SK-N-SH (cell line): Measurements from ENCODE around the gene OTOS. TPM values are rescaled to one million over a fixed set of nuclear protein-coding genes. Genes with fewer than 3 reads are reported as not detected.

ENCODE experiments used
- CTCF ChIA-PET: fragments of 300-600, 350-600 bp; formaldehyde crosslinking; extraction: SDS; loops from one replicate; lab custom pipeline; 2021; lab: Yijun Ruan, JAX
- POLR2A ChIA-PET: fragments of 350-600 bp; sonication (Branson Sonifier 250); formaldehyde crosslinking; extraction: SDS; loops from one replicate; lab custom pipeline; 2020; ENCODE audit warnings: antibody characterized with exemption, inconsistent platforms; lab: Yijun Ruan, JAX
- DNase-seq: peaks from one replicate; pipeline ENCODE4 v3.0.0; 2012
- H2AFZ ChIP-seq: fragments of 200-600 bp; sonication (generic); 2 replicates; pipeline ENCODE4 v1.8.1; 2016; ENCODE audit warnings: antibody characterized with exemption, mild to moderate bottlenecking, low read depth
- H3F3A ChIP-seq: fragments of 200-600 bp; sonication (generic); replicated peaks from 2 replicates; pipeline ENCODE3; 2016; ENCODE audit warnings: antibody characterized with exemption, mild to moderate bottlenecking; ENCODE audit not compliant: insufficient read depth
- H3K27ac ChIP-seq, 2 experiments: fragments of 200-500 bp in 1 of 2; fragments of 200-600 bp in 1 of 2; sonication (Bioruptor generic) in 1 of 2; sonication (generic), shearing (Covaris generic) in 1 of 2; 2 replicates each; pipeline versions ENCODE4 v1.5.1 to v1.6.1; 2014 to 2016; ENCODE audit warnings: low read depth in 2 of 2, inconsistent platforms in 1 of 2, low read length in 1 of 2, mild to moderate bottlenecking in 1 of 2, mixed read lengths in 1 of 2
- H3K27me3 ChIP-seq: fragments of 200-600 bp; sonication (generic), shearing (Covaris generic); 2 replicates; pipeline ENCODE4 v1.6.1; 2016; ENCODE audit warnings: mixed run types; ENCODE audit not compliant: insufficient read depth
- H3K36me3 ChIP-seq, 2 experiments: fragments of 200-500 bp in 1 of 2; fragments of 200-600 bp in 1 of 2; sonication (Bioruptor generic) in 1 of 2; sonication (generic) in 1 of 2; replicated peaks in 1 of 2; 2 replicates each; pipeline versions ENCODE3 to v1.5.1; 2014 to 2016; ENCODE audit warnings: low read length in 1 of 2, mild to moderate bottlenecking in 1 of 2; ENCODE audit not compliant: insufficient read depth in 2 of 2, control insufficient read depth in 1 of 2
- H3K4me1 ChIP-seq, 2 experiments: fragments of 200-500 bp in 1 of 2; fragments of 200-600 bp in 1 of 2; sonication (Bioruptor generic) in 1 of 2; sonication (generic), shearing (Covaris generic) in 1 of 2; 2 replicates each; pipeline versions ENCODE4 v1.5.1 to v1.6.1; 2014 to 2016; ENCODE audit warnings: low read depth in 1 of 2, low read length in 1 of 2, mixed run types in 1 of 2; ENCODE audit not compliant: insufficient read depth in 2 of 2, control insufficient read depth in 1 of 2
- H3K4me2 ChIP-seq: fragments of 200-600 bp; sonication (generic), shearing (Covaris generic); 2 replicates; pipeline ENCODE4 v1.6.1; 2017; ENCODE audit warnings: mixed run types
- H3K4me3 ChIP-seq, 2 experiments: fragments of 200-500 bp in 1 of 2; fragments of 200-600 bp in 1 of 2; sonication (Bioruptor generic) in 1 of 2; sonication (generic), shearing (Covaris generic) in 1 of 2; 2 replicates each; pipeline versions ENCODE4 v1.5.1 to v1.8.1; 2014 to 2016; ENCODE audit warnings: low read depth in 2 of 2, inconsistent platforms in 1 of 2, low read length in 1 of 2, mild to moderate bottlenecking in 1 of 2, mixed read lengths in 1 of 2, moderate library complexity in 1 of 2
- H3K79me2 ChIP-seq: fragments of 200-600 bp; sonication (generic); 2 replicates; pipeline ENCODE4 v1.8.1; 2017; ENCODE audit warnings: mild to moderate bottlenecking; ENCODE audit not compliant: insufficient read depth
- H3K9ac ChIP-seq: fragments of 200-600 bp; sonication (generic); 2 replicates; pipeline ENCODE4 v1.6.1; 2017; ENCODE audit warnings: mixed run types
- H3K9me2 ChIP-seq: fragments of 200-600 bp; sonication (generic); 2 replicates; pipeline ENCODE4 v1.6.1; 2017; ENCODE audit warnings: mixed run types
- H3K9me3 ChIP-seq: fragments of 200-600 bp; sonication (generic); 2 replicates; pipeline ENCODE4 v1.6.1; 2017; ENCODE audit warnings: mixed run types, mild to moderate bottlenecking, moderate library complexity
- H4K20me1 ChIP-seq: fragments of 200-600 bp; sonication (generic); 2 replicates; pipeline ENCODE4 v1.6.1; 2017; ENCODE audit warnings: mild to moderate bottlenecking, mixed run types; ENCODE audit not compliant: insufficient read depth
- CHD2 ChIP-seq: fragments of 150-350 bp; IDR thresholded peaks from 2 replicates; pipeline ENCODE4 v1.6.1; 2018; ENCODE audit warnings: low read length; ENCODE audit not compliant: partially characterized antibody
- CTCF ChIP-seq: fragments of 200-600 bp; sonication (generic); IDR thresholded peaks from 2 replicates; pipeline ENCODE4 v1.6.1; 2017; ENCODE audit warnings: antibody characterized with exemption, mild to moderate bottlenecking, moderate library complexity
- ELF1 ChIP-seq: IDR thresholded peaks from 2 replicates; pipeline ENCODE4 v1.4.0; 2012
- EZH2phosphoT487 ChIP-seq: fragments of 200-600 bp; sonication (generic); IDR thresholded peaks from 2 replicates; pipeline ENCODE4 v1.6.1; 2017; ENCODE audit warnings: low read depth, mixed run types, mild to moderate bottlenecking, antibody characterized with exemption, moderate library complexity, borderline replicate concordance
- FOXJ3 ChIP-seq: sonication (generic); formaldehyde crosslinking; IDR thresholded peaks from 2 replicates; pipeline ENCODE4 v1.5.1; 2020; ENCODE audit warnings: mild to moderate bottlenecking, missing genetic modification reagents
- FOXM1 ChIP-seq: IDR thresholded peaks from 2 replicates; pipeline ENCODE4 v1.4.0; 2012; ENCODE audit warnings: low read depth, mild to moderate bottlenecking
- GABPA ChIP-seq: IDR thresholded peaks from 2 replicates; pipeline ENCODE4 v1.4.0; 2012; ENCODE audit warnings: low read depth, mild to moderate bottlenecking
- IRF3 ChIP-seq: fragments of 150-350 bp; IDR thresholded peaks from 2 replicates; pipeline ENCODE4 v1.6.1; 2016; ENCODE audit warnings: mild to moderate bottlenecking, low read depth, low read length
- MEF2A ChIP-seq: IDR thresholded peaks from 2 replicates; pipeline ENCODE4 v1.4.0; 2012; ENCODE audit warnings: low read depth, borderline replicate concordance
- NFIC ChIP-seq: IDR thresholded peaks from 2 replicates; pipeline ENCODE4 v1.4.0; 2012; ENCODE audit warnings: borderline replicate concordance
- NRF1 ChIP-seq: IDR thresholded peaks from 2 replicates; pipeline ENCODE4 v1.6.1; 2012; ENCODE audit warnings: low read depth, mild to moderate bottlenecking, low read length
- PBX3 ChIP-seq: IDR thresholded peaks from 2 replicates; pipeline ENCODE4; 2012
- RXRA ChIP-seq: IDR thresholded peaks from 2 replicates; pipeline ENCODE4 v1.4.0; 2012; ENCODE audit warnings: low read depth, mild to moderate bottlenecking, borderline replicate concordance
- TCF12 ChIP-seq: IDR thresholded peaks from 2 replicates; pipeline ENCODE4 v1.4.0; 2012
- USF1 ChIP-seq: IDR thresholded peaks from 2 replicates; pipeline ENCODE4 v1.4.0; 2012; ENCODE audit warnings: low read depth, borderline replicate concordance
- YY1 ChIP-seq: IDR thresholded peaks from 2 replicates; pipeline ENCODE4 v1.4.0; 2012; ENCODE audit warnings: low read depth, mild to moderate bottlenecking
- ZBTB33 ChIP-seq: IDR thresholded peaks from 2 replicates; pipeline ENCODE4 v1.4.0; 2012; ENCODE audit warnings: low read depth, borderline replicate concordance
- WGBS: methylation state at CpG from one replicate; pipeline ENCODE4 v1.1.6; 2017; ENCODE audit warnings: low lambda C conversion rate; 5-methylcytosine and 5-hydroxymethylcytosine counted together
- polyA plus RNA-seq, 3 experiments: library from polyadenylated mRNA; depleted of rRNA; stranded (reverse); fragments of >200 nt; gene quantifications; 2 replicates each; pipeline ENCODE4 v1.2.3, GENCODE V29; 2012

The OTOS gene
- polyA plus RNA-seq, 1 of the 3 experiments (the other 2 are of a cell fraction) = not detected

GRCh38 chr2:240138254-240138984, 2.0 kb downstream of the OTOS start:
- Histone ChIP-seq H3K27ac (no peak overlapping the region), H3F3A (no peaks in the 10 kb centered on the region), H3K9me2 (no peaks in the 10 kb centered on the region), H3K36me3 (peaks cover 0 to 6% of the 10 kb centered on the region in 2 experiments), H3K79me2 (peaks cover 31% of the 10 kb centered on the region), H3K9ac (no peak overlapping the region), H3K4me1 (peaks cover 11 to 18% of the 10 kb centered on the region in 2 experiments; a peak in 2 of 4 replicates), H4K20me1 (peaks cover 12% of the 10 kb centered on the region), H3K9me3 (no peaks in the 10 kb centered on the region), H3K4me2 (no peak overlapping the region), H3K27me3 (no peaks in the 10 kb centered on the region; the same call in 1 of the 2 replicates), H3K4me3 (no peak overlapping the region), H2AFZ (no peak overlapping the region)
- 100% methylated on average over 2 of the region's 9 CpGs for WGBS
- POLR2A ChIA-PET = interaction anchor here (1.4 kb wide), 1 partner anchor 9 kb away, joined by 3 read pairs; no protein-coding TSS in a partner anchor
- CTCF ChIA-PET = interaction anchor here (0.6 to 9.5 kb wide), 6 partner anchors 12 to 147 kb away, joined by 3 to 291 read pairs (median 4); no protein-coding TSS in a partner anchor
- TF ChIP-seq CTCF = no peak
- TF ChIP-seq PBX3 = no peak
- no peak for TF ChIP-seq GABPA
- TF ChIP-seq IRF3 = no peak
- TF ChIP-seq YY1 = no peak
- no peak for TF ChIP-seq MEF2A
- no peak for TF ChIP-seq ELF1
- no peak for TF ChIP-seq RXRA
- no peak for TF ChIP-seq CHD2
- TF ChIP-seq FOXM1 = no peak
- TF ChIP-seq USF1 = no peak
- no peak for TF ChIP-seq FOXJ3
- TF ChIP-seq EZH2phosphoT487 = no peak
- TF ChIP-seq NFIC = no peak
- TF ChIP-seq ZBTB33 = no peak
- TF ChIP-seq NRF1 = no peak
- TF ChIP-seq TCF12 = no peak
- DNase-seq = no peak
